Naive thymus-derived CD4-positive, alpha-beta T cell (primary cell): ENCODE data around the gene IL19. TPM values are rescaled to one million over a fixed set of nuclear protein-coding genes. Genes with fewer than 3 reads are reported as not detected.

Experiments
- ATAC-seq: fragments of 150-1000 bp; cut with Tn5 transposase; 2 replicates; pipeline ENCODE4 v1.10.0; 2021; ENCODE audit warnings: mild to moderate bottlenecking, moderate library complexity
- CTCF ChIA-PET: fragments of 350-600 bp; sonication (Branson Sonifier 250); formaldehyde crosslinking; loops from one replicate; lab custom pipeline; 2021; ENCODE audit warnings: antibody characterized with exemption; lab: Charles Lee
- POLR2A ChIA-PET: fragments of 350-600 bp; sonication (Branson Sonifier 250); formaldehyde crosslinking; loops from one replicate; lab custom pipeline; 2021; ENCODE audit warnings: antibody characterized with exemption, inconsistent platforms; lab: Charles Lee
- DNase-seq, 9 donors: peaks; one replicate each; pipeline versions ENCODE4 v3.0.0 to v3.0.0-alpha.2; 2020 to 2022; ENCODE audit warnings: mixed read lengths in 1 of 9
- H3K27ac ChIP-seq: one replicate; pipeline ENCODE4 v1.7.0; 2013; ENCODE audit warnings: mild to moderate bottlenecking, low read depth, low read length, moderate library complexity
- H3K27me3 ChIP-seq, 2 donors: one replicate each; pipeline ENCODE4 v1.7.0; 2013; ENCODE audit warnings: low read length in 2 of 2, mild to moderate bottlenecking in 2 of 2, moderate library complexity in 2 of 2; ENCODE audit not compliant: control insufficient read depth in 2 of 2, insufficient read depth in 2 of 2
- H3K36me3 ChIP-seq, 3 experiments: 1 replicate in 2 of 3; 2 replicates in 1 of 3; pipeline ENCODE4 v1.7.0; 2013; ENCODE audit warnings: low read length in 3 of 3, mild to moderate bottlenecking in 3 of 3, moderate library complexity in 1 of 3; ENCODE audit not compliant: insufficient read depth in 3 of 3, control insufficient read depth in 2 of 3
- H3K4me1 ChIP-seq, 2 donors: one replicate each; pipeline ENCODE4 v1.7.0; 2013; ENCODE audit warnings: low read length in 2 of 2, mild to moderate bottlenecking in 2 of 2, moderate library complexity in 1 of 2; ENCODE audit not compliant: control insufficient read depth in 2 of 2, insufficient read depth in 2 of 2
- H3K4me3 ChIP-seq: 2 replicates; pipeline ENCODE4 v1.7.0; 2013; ENCODE audit warnings: mild to moderate bottlenecking, low read length
- H3K9me3 ChIP-seq, 3 experiments: 1 replicate in 2 of 3; 2 replicates in 1 of 3; pipeline ENCODE4 v1.7.0; 2013; ENCODE audit warnings: low read length in 3 of 3; ENCODE audit not compliant: control insufficient read depth in 2 of 3
- H3K27ac Mint-ChIP-seq, 9 donors: one replicate each; pipeline ENCODE4 v1.8.0; 2020 to 2022; ENCODE audit warnings: mixed read lengths in 9 of 9, mild to moderate bottlenecking in 8 of 9, moderate library complexity in 5 of 9, inconsistent platforms in 2 of 9
- H3K27me3 Mint-ChIP-seq, 5 donors: one replicate each; pipeline ENCODE4 v1.8.0; 2021 to 2022; ENCODE audit warnings: mixed read lengths in 5 of 5, mild to moderate bottlenecking in 1 of 5
- H3K36me3 Mint-ChIP-seq, 5 donors: one replicate each; pipeline ENCODE4 v1.8.0; 2020 to 2022; ENCODE audit warnings: mixed read lengths in 5 of 5, mild to moderate bottlenecking in 3 of 5, inconsistent platforms in 1 of 5
- H3K4me1 Mint-ChIP-seq, 7 donors: one replicate each; pipeline ENCODE4 v1.8.0; 2020 to 2022; ENCODE audit warnings: mixed read lengths in 7 of 7, mild to moderate bottlenecking in 3 of 7, inconsistent platforms in 1 of 7
- H3K4me3 Mint-ChIP-seq, 10 donors: one replicate each; pipeline ENCODE4 v1.8.0; 2020 to 2022; ENCODE audit warnings: mild to moderate bottlenecking in 10 of 10, mixed read lengths in 10 of 10, moderate library complexity in 6 of 10, inconsistent platforms in 2 of 10
- H3K9me3 Mint-ChIP-seq, 11 donors: one replicate each; pipeline ENCODE4 v1.8.0; 2020 to 2022; ENCODE audit warnings: mixed read lengths in 11 of 11, mild to moderate bottlenecking in 4 of 11, inconsistent platforms in 1 of 11, moderate library complexity in 1 of 11
- intact Hi-C, 2 donors: fragments of 100-400 bp; cut with micrococcal nuclease; formaldehyde crosslinking; loops; one replicate each; pipeline ENCODE4 v1.15.1; 2023
- polyA plus RNA-seq, 2 donors: library from polyadenylated mRNA; unstranded; fragments of 300-500 nt; fragmentation: Illumina TruSeq; gene quantifications; one replicate each; pipeline ENCODE4 v1.2.3, GENCODE V29; 2021
- total RNA-seq, 6 experiments: library from RNA in 5 of 6; stranded (reverse) in 5 of 6; gene quantifications; 1 replicate in 5 of 6; 2 replicates in 1 of 6; pipeline ENCODE4 v1.2.3 and lab custom pipeline; 2021 to 2026

Gene IL19
- total and polyA plus RNA-seq, 7 experiments from 2014 or later = not detected

GRCh38 chr1:206787891-206788290 is 17.3 kb downstream of the IL19 start:
- H3K27ac Mint-ChIP-seq = peak overlapping the region in 5 of 9 donors; percentile 8 to 60 (median 28)

DNA sequence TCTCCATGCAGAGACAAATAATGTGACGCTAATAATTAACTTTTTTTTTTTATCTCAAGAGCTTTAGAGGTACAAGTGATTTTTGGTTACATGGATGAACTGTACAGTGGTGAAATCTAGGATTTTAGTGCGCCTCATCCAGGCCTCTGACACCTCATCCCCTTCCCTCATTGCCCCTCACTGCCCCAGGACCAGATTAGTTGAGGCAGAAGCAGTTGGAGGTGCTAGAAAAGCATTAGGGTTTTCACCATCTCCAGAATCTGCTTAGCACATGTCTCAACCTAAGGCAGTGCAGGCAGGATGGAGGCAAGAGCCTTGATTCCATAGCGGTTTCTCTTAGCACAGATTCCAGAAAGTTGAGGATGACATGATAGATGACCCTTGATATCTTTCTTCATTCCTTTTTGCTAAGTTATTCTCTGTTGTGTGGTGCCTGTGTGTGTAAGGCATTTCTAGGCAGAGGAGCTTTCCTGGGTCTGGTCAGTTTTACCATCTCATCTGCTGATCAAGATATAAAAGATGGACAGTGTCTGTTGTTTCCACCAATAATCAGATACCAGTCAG is 18.0 kb downstream of the IL19 start:
- no peaks in the 10 kb centered on the region for H3K36me3 ChIP-seq
- H3K9me3 ChIP-seq = no peaks in the 10 kb centered on the region
- H3K4me1 Mint-ChIP-seq = peaks cover 47 to 72% (median 68%) of the 10 kb centered on the region in 7 donors
- CTCF ChIA-PET = interaction anchor here (1.0 to 2.4 kb wide), 3 partner anchors 10 to 54 kb away, joined by 3 to 6 read pairs (median 6); no protein-coding TSS in a partner anchor
- peaks cover 0 to 17% (median 0%) of the 10 kb centered on the region in 5 donors for H3K36me3 Mint-ChIP-seq
- peaks cover 50 to 58% of the 10 kb centered on the region in 2 donors for H3K4me1 ChIP-seq
- ATAC-seq (no peak), DNase-seq (no peak)
- H3K4me3 Mint-ChIP-seq = no peak overlapping the region
- intact Hi-C loops = no loop called here
- no peak overlapping the region for H3K27ac ChIP-seq
- POLR2A ChIA-PET = interaction anchor here (0.6 to 7.9 kb wide), 5 partner anchors 12 to 248 kb away, joined by 3 to 103 read pairs (median 3); partner anchors contain the start of genes IL10 and IL19
- H3K27me3 Mint-ChIP-seq = peaks cover 0 to 58% (median 0%) of the 10 kb centered on the region in 5 donors
- H3K9me3 Mint-ChIP-seq = no peaks in the 10 kb centered on the region
- peak overlapping the region in 4 of 9 donors; percentile 16 to 60 (median 42) for H3K27ac Mint-ChIP-seq
- no peaks in the 10 kb centered on the region for H3K27me3 ChIP-seq
- no peak overlapping the region for H3K4me3 ChIP-seq

More at GRCh38 chr1:206787891-206788290, 17.3 kb downstream of the IL19 start:
- ATAC-seq (no peak), DNase-seq (no peak)
- H3K4me1 ChIP-seq = peaks cover 53 to 63% of the 10 kb centered on the region in 2 donors
- H3K27ac ChIP-seq = no peak overlapping the region
- Mint-ChIP-seq H3K27me3 (peaks cover 0 to 58% (median 0%) of the 10 kb centered on the region in 5 donors), H3K4me1 (peaks cover 47 to 77% (median 71%) of the 10 kb centered on the region in 7 donors), H3K36me3 (peaks cover 0 to 17% (median 0%) of the 10 kb centered on the region in 5 donors), H3K4me3 (no peak overlapping the region), H3K9me3 (no peaks in the 10 kb centered on the region)
- POLR2A ChIA-PET = interaction anchor here (0.9 to 7.9 kb wide), 4 partner anchors 15 to 129 kb away, joined by 3 to 103 read pairs (median 4); partner anchors contain the start of genes IL10 and IL19
- CTCF ChIA-PET = interaction anchor here (0.6 to 2.4 kb wide), 3 partner anchors 11 to 54 kb away, joined by 3 to 6 read pairs (median 6); partner anchors contain the start of gene IL10
- no peaks in the 10 kb centered on the region for H3K27me3 ChIP-seq
- intact Hi-C loops = no loop called here
- no peak overlapping the region for H3K4me3 ChIP-seq
- no peaks in the 10 kb centered on the region for H3K36me3 ChIP-seq
- no peaks in the 10 kb centered on the region for H3K9me3 ChIP-seq

DNA sequence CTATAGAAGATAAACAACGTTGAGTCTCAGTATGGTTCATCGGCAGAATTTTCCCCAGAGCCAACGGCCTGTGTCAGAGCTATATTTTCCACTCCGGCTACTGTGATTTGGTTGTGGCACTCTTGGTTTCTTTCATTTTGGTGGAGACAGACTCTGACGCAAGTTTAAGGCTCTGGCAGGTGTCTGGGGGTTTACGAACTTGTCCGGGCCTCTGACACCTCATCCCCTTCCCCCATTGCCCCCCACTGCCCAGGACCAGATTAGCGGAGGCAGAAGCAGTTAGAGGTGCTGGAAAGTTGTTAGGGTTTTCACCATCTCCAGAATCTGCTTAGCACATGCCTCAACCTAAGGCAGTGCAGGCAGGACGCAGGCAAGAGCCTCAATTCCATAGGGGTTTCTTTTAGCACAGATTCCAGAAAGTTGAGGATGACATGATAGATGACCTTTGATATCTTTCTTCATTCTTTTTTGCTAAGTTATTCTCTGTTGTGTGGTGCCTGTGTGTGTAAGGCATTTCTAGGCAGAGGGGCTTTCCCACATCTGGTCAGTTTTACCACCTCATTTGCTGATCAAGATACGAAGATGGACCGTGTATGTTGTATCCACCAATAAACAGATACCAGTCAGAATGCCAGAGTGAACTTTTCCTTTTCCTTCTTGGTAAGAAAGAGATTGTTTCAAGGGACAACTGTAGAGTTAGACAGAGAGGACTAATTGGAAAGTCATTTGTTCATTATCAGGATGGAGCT is 20.1 kb downstream of the IL19 start:
- no peak overlapping the region for H3K27ac ChIP-seq
- ChIA-PET CTCF (interaction anchor here (1.0 kb wide), 1 partner anchor 56 kb away, joined by 3 read pairs; no protein-coding TSS in a partner anchor), POLR2A (interaction anchor here (0.6 to 1.3 kb wide), 3 partner anchors 18 to 26 kb away, joined by 4 read pairs; partner anchors contain the start of gene IL10)
- no peak overlapping the region for H3K4me3 ChIP-seq
- ATAC-seq = no peak
- H3K27me3 ChIP-seq = no peaks in the 10 kb centered on the region
- Mint-ChIP-seq H3K9me3 (no peaks in the 10 kb centered on the region), H3K27me3 (peaks cover 0 to 62% (median 0%) of the 10 kb centered on the region in 5 donors), H3K27ac (peak overlapping the region in 4 of 9 donors; percentile 1 to 77 (median 26)), H3K4me3 (peak overlapping the region in 7 of 10 donors; percentile 22 to 67 (median 43)), H3K36me3 (peaks cover 0 to 16% (median 0%) of the 10 kb centered on the region in 5 donors), H3K4me1 (peaks cover 35 to 71% (median 66%) of the 10 kb centered on the region in 7 donors)
- H3K4me1 ChIP-seq = peaks cover 37 to 40% of the 10 kb centered on the region in 2 donors
- intact Hi-C loops = loop anchor here in 1 of 2 donors (1.0 kb wide), 2 partner anchors 7 to 13 kb away; no protein-coding TSS in a partner anchor
- no peaks in the 10 kb centered on the region for H3K36me3 ChIP-seq
- DNase-seq = no peak
- H3K9me3 ChIP-seq = no peaks in the 10 kb centered on the region

GRCh38 chr1:206792939-206793607 is 22.5 kb downstream of the IL19 start:
- Mint-ChIP-seq H3K27ac (no peak overlapping the region), H3K9me3 (no peaks in the 10 kb centered on the region), H3K27me3 (peaks cover 0 to 47% (median 0%) of the 10 kb centered on the region in 5 donors), H3K4me3 (peak overlapping the region in 1 of 10 donors; percentile 16), H3K36me3 (peaks cover 0 to 5% (median 0%) of the 10 kb centered on the region in 5 donors), H3K4me1 (peaks cover 18 to 61% (median 48%) of the 10 kb centered on the region in 7 donors)
- intact Hi-C loops = no loop called here
- ChIA-PET POLR2A (interaction anchor here (0.6 to 1.3 kb wide), 4 partner anchors 9 to 58 kb away, joined by 3 to 9 read pairs (median 4); no protein-coding TSS in a partner anchor), CTCF (interaction anchor here (1.0 to 1.2 kb wide), 2 partner anchors 14 to 58 kb away, joined by 3 to 5 read pairs; no protein-coding TSS in a partner anchor)
- no peaks in the 10 kb centered on the region for H3K27me3 ChIP-seq
- H3K27ac ChIP-seq = no peak overlapping the region
- no peaks in the 10 kb centered on the region for H3K9me3 ChIP-seq
- no peak overlapping the region for H3K4me3 ChIP-seq
- ATAC-seq = no peak
- peaks cover 25 to 33% of the 10 kb centered on the region in 2 donors for H3K4me1 ChIP-seq
- DNase-seq = no peak
- no peaks in the 10 kb centered on the region for H3K36me3 ChIP-seq

GRCh38 chr1:206793620-206794019 is 23.0 kb downstream of the IL19 start:
- DNase-seq = no peak
- Mint-ChIP-seq H3K27me3 (peaks cover 0 to 50% (median 0%) of the 10 kb centered on the region in 5 donors), H3K9me3 (no peaks in the 10 kb centered on the region), H3K4me1 (peaks cover 19 to 64% (median 50%) of the 10 kb centered on the region in 7 donors), H3K36me3 (peaks cover 0 to 5% (median 0%) of the 10 kb centered on the region in 5 donors), H3K4me3 (no peak overlapping the region), H3K27ac (peak overlapping the region in 1 of 9 donors; percentile 92)
- CTCF ChIA-PET = interaction anchor here (1.2 kb wide), 1 partner anchor 14 kb away, joined by 5 read pairs; no protein-coding TSS in a partner anchor
- H3K27ac ChIP-seq = no peak overlapping the region
- H3K36me3 ChIP-seq = no peaks in the 10 kb centered on the region
- peaks cover 26 to 32% of the 10 kb centered on the region in 2 donors for H3K4me1 ChIP-seq
- no peak overlapping the region for H3K4me3 ChIP-seq
- H3K9me3 ChIP-seq = no peaks in the 10 kb centered on the region
- POLR2A ChIA-PET = interaction anchor here (1.0 to 1.3 kb wide), 4 partner anchors 8 to 24 kb away, joined by 4 to 9 read pairs (median 4); no protein-coding TSS in a partner anchor
- intact Hi-C loops = no loop called here
- H3K27me3 ChIP-seq = no peaks in the 10 kb centered on the region
- no peak for ATAC-seq
